D721Med (cell line): Measurements from ENCODE around the gene WDFY1.
A peak's percentile ranks its signal among the peaks of the same experiment; 100 is the strongest.

ENCODE experiments used
- DNase-seq: peaks from one replicate; pipeline ENCODE4 v3.0.0; 2011; ENCODE audit warnings: low spot score; ENCODE audit not compliant: insufficient read length
- FAIRE-seq: peaks from 2 replicates; lab custom pipeline; 2011; peaks lifted over from hg19 to GRCh38; lab: Jason Lieb, UNC
- CTCF ChIP-seq: IDR thresholded peaks from 2 replicates; pipeline ENCODE4 v1.5.1; 2012; ENCODE audit warnings: mild to moderate bottlenecking, control low read depth; ENCODE audit not compliant: insufficient read depth; ENCODE audit errors: missing control alignments

Gene WDFY1

DNA sequence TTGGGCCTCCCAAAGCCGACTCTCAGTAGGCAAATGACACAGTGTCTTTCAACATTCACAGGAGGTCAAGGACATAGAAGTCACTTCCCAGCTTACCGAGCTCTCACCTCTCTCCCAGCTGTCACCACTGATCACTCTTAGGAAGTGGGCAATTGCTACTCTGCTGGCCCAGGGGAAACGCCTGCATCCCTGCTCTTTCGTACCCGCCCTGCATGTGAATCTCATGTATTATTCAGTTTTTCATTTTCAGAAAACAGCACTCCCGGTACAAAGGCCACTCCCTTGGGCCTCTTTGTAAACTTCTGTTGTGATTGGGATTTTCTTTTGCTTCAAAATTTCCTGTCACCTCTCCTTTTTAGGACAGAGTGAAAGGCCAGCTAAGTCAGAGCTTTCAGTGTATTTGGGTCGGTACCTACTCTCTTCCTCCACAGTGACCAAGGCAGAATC lies 27.5 kb upstream of the WDFY1 start:
- DNase-seq (no peak), FAIRE-seq (no peak)
- no peak for TF ChIP-seq CTCF

DNA sequence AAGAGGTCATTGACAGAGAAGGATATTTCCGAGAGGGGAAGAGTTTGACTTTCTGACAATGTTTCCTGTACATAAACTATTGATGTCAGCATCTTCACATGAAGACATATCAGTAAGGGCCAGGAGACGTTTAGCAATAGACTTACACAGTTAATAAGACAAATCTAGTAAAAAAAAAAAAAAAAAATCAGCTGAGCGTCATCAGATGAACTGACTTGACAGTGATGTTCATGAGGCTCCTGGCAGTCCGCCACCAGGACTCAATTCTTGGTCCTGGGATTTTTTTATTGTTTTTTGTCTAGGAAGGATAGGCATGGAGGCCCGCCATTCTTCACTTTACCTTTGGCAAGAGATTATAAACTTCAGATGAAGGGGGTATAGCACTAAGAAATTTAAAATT lies 26.6 kb upstream of the WDFY1 start:
- FAIRE-seq (no peak), DNase-seq (no peak)
- no peak for TF ChIP-seq CTCF

GRCh38 chr2:223970343-223971128 lies 25.4 kb upstream of the WDFY1 start:
- DNase-seq: no peak
- peak; percentile 89 for TF ChIP-seq CTCF
- peak; percentile 89 for FAIRE-seq

DNA sequence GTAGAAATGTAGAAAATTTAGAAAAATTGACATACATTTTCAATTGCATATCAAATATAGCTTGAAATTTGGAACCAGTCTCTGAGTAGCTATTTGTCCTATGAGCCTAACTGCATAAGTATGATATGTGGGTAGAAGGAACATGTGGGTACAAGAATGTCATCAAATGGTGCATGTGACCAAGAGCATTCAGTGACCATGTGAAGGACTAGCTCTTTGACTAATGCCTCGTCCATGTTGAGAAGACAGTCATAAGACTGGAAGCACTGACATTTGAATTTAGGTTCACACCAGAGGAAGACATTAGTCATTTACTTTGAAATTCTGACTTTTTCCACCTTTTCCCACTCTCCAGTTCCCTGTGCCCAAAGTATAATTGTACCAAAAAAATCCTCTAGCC lies 24.7 kb upstream of the WDFY1 start:
- FAIRE-seq (no peak), DNase-seq (no peak)
- no peak for TF ChIP-seq CTCF

- FAIRE-seq (no peak), DNase-seq (no peak)
- TF ChIP-seq CTCF: no peak
These were observed 24.2 kb upstream of the WDFY1 start for GRCh38 chr2:223969315-223969714.

DNA sequence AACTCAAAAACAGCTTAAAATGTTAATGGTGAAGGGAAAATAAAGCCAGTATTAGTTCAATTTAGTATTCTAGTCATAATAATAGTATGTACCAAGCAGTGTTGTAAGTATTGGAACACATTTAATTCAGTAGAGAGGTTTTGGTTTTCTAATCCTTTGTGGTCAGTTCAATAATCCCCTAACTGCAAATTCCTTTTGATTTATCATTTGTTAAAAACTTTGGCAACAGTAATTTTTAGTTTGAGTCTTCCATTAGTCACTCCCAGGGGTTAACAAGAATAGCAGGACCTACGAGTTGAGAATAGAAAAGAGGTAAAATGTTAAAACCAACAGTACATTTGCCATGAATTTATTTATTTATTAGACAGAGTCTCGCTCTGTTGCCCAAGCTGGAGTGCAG lies 22.8 kb upstream of the WDFY1 start:
- TF ChIP-seq CTCF: no peak
- DNase-seq: no peak
- no peak for FAIRE-seq

DNA sequence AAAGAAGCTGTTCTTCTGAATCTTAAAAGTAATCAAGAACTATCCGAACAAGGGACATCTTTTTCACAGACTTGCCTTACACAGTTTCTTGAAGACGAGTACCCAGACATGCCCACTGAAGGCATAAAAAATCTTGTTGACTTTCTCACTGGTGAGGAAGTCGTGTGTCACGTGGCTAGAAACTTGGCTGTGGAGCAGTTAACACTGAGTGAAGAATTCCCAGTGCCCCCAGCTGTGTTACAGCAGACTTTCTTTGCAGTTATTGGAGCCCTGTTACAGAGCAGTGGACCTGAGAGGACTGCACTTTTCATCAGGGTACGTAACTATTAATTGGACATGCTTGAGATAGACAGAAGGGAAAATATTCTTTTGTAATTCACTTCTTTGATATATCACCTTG lies 14.6 kb upstream of the WDFY1 start:
- FAIRE-seq (no peak), DNase-seq (no peak)
- TF ChIP-seq CTCF: no peak
